ENCODE results near the gene MKKS. TPM values are rescaled to one million over a fixed set of nuclear protein-coding genes. Genes with fewer than 3 reads are reported as not detected.

The MKKS gene
- 1 to 10 TPM; 3.8 to 4.2 TPM for total RNA-seq

- H3K27me3 Mint-ChIP-seq (ENCODE audit: low read depth): no peaks in the 10 kb centered on the region
- H3K36me3 Mint-ChIP-seq (ENCODE audit: low read depth): peaks cover 10% of the 10 kb centered on the region
- H3K4me3 Mint-ChIP-seq: peak within 1 kb of the TSS; percentile 95
- H3K4me1 Mint-ChIP-seq (ENCODE audit: low read depth): peaks cover 55% of the 10 kb centered on the region
- peak within 1 kb of the TSS; percentile 96 for H3K27ac Mint-ChIP-seq
- no peaks in the 10 kb centered on the region for H3K9me3 Mint-ChIP-seq
- DNase-seq: peak; percentile 89
- CTCF ChIA-PET: interaction anchor here (1.0 to 1.3 kb wide), 2 partner anchors 9 to 102 kb away, joined by 3 read pairs; no protein-coding TSS in a partner anchor
- intact Hi-C loops (cut with micrococcal nuclease): loop anchor here (1.0 to 2.0 kb wide), 7 partner anchors 19 to 240 kb away; partner anchors contain the start of gene SNAP25
Observed at GRCh38 chr20:10433623-10434466, at the start of gene MKKS. MKKS (minus strand) TSS chr20:10434222; CDS start chr20:10413514, 20,708 bp downstream.

- Mint-ChIP-seq H3K9me3 (no peaks in the 10 kb centered on the region), H3K4me3 (no peak overlapping the region), H3K27me3 (ENCODE audit: low read depth) (no peaks in the 10 kb centered on the region), H3K4me1 (ENCODE audit: low read depth) (peaks cover 9% of the 10 kb centered on the region), H3K27ac (no peak overlapping the region), H3K36me3 (ENCODE audit: low read depth) (peaks cover 3% of the 10 kb centered on the region)
- intact Hi-C loops (cut with micrococcal nuclease): no loop called here
- CTCF ChIA-PET: no interaction called here
- no peak for DNase-seq
Observed at GRCh38 chr20:10483691-10484090, 49.7 kb upstream of the MKKS start.

GRCh38 chr20:10481676-10482075 lies 47.7 kb upstream of the MKKS start:
- Mint-ChIP-seq H3K4me3 (no peak overlapping the region), H3K36me3 (ENCODE audit: low read depth) (peaks cover 6% of the 10 kb centered on the region), H3K4me1 (ENCODE audit: low read depth) (peaks cover 3% of the 10 kb centered on the region), H3K27me3 (ENCODE audit: low read depth) (no peaks in the 10 kb centered on the region), H3K9me3 (no peaks in the 10 kb centered on the region), H3K27ac (no peak overlapping the region)
- intact Hi-C loops (cut with micrococcal nuclease): no loop called here
- CTCF ChIA-PET: no interaction called here
- no peak for DNase-seq

- CTCF ChIA-PET: no interaction called here
- DNase-seq: no peak
- peaks cover 12% of the 10 kb centered on the region for H3K4me1 Mint-ChIP-seq (ENCODE audit: low read depth)
- H3K27me3 Mint-ChIP-seq (ENCODE audit: low read depth): no peaks in the 10 kb centered on the region
- H3K36me3 Mint-ChIP-seq (ENCODE audit: low read depth): peaks cover 3% of the 10 kb centered on the region
- no peak overlapping the region for H3K4me3 Mint-ChIP-seq
- H3K9me3 Mint-ChIP-seq: no peaks in the 10 kb centered on the region
- no peak overlapping the region for H3K27ac Mint-ChIP-seq
- intact Hi-C loops (cut with micrococcal nuclease): no loop called here
Observed at GRCh38 chr20:10478930-10479329, 44.9 kb upstream of the MKKS start.

GRCh38 chr20:10478205-10478604 lies 44.2 kb upstream of the MKKS start:
- intact Hi-C loops (cut with micrococcal nuclease): no loop called here
- Mint-ChIP-seq H3K36me3 (ENCODE audit: low read depth) (peaks cover 3% of the 10 kb centered on the region), H3K27me3 (ENCODE audit: low read depth) (no peaks in the 10 kb centered on the region), H3K9me3 (no peaks in the 10 kb centered on the region), H3K4me3 (no peak overlapping the region), H3K4me1 (ENCODE audit: low read depth) (peaks cover 12% of the 10 kb centered on the region), H3K27ac (no peak overlapping the region)
- DNase-seq: no peak
- CTCF ChIA-PET: no interaction called here

- intact Hi-C loops (cut with micrococcal nuclease): no loop called here
- H3K27ac Mint-ChIP-seq: no peak overlapping the region
- CTCF ChIA-PET: interaction anchor here (0.7 kb wide), 1 partner anchor 89 kb away, joined by 3 read pairs; no protein-coding TSS in a partner anchor
Observed at GRCh38 chr20:10476319-10476724, 42.3 kb upstream of the MKKS start.

GRCh38 chr20:10475225-10475624 lies 41.2 kb upstream of the MKKS start:
- no peak overlapping the region for H3K27ac Mint-ChIP-seq
- no peaks in the 10 kb centered on the region for H3K9me3 Mint-ChIP-seq
- H3K4me1 Mint-ChIP-seq (ENCODE audit: low read depth): peaks cover 10% of the 10 kb centered on the region
- DNase-seq: no peak
- H3K4me3 Mint-ChIP-seq: no peak overlapping the region
- CTCF ChIA-PET: interaction anchor here (0.7 kb wide), 1 partner anchor 26 kb away, joined by 3 read pairs; no protein-coding TSS in a partner anchor
- H3K27me3 Mint-ChIP-seq (ENCODE audit: low read depth): no peaks in the 10 kb centered on the region
- peaks cover 10% of the 10 kb centered on the region for H3K36me3 Mint-ChIP-seq (ENCODE audit: low read depth)
- intact Hi-C loops (cut with micrococcal nuclease): no loop called here

More at GRCh38 chr20:10476319-10476724, 42.3 kb upstream of the MKKS start:
- H3K9me3 Mint-ChIP-seq: no peaks in the 10 kb centered on the region
- peaks cover 7% of the 10 kb centered on the region for H3K36me3 Mint-ChIP-seq (ENCODE audit: low read depth)
- peaks cover 10% of the 10 kb centered on the region for H3K4me1 Mint-ChIP-seq (ENCODE audit: low read depth)
- H3K27me3 Mint-ChIP-seq (ENCODE audit: low read depth): no peaks in the 10 kb centered on the region
- DNase-seq: peak; percentile 8
- no peak overlapping the region for H3K4me3 Mint-ChIP-seq

GRCh38 chr20:10474606-10475184 lies 40.7 kb upstream of the MKKS start:
- no peaks in the 10 kb centered on the region for H3K27me3 Mint-ChIP-seq (ENCODE audit: low read depth)
- DNase-seq: no peak
- H3K9me3 Mint-ChIP-seq: no peaks in the 10 kb centered on the region
- CTCF ChIA-PET: interaction anchor here (0.7 kb wide), 1 partner anchor 26 kb away, joined by 3 read pairs; no protein-coding TSS in a partner anchor
- H3K36me3 Mint-ChIP-seq (ENCODE audit: low read depth): peaks cover 14% of the 10 kb centered on the region
- H3K4me3 Mint-ChIP-seq: no peak overlapping the region
- H3K4me1 Mint-ChIP-seq (ENCODE audit: low read depth): peaks cover 13% of the 10 kb centered on the region
- intact Hi-C loops (cut with micrococcal nuclease): no loop called here
- no peak overlapping the region for H3K27ac Mint-ChIP-seq

GRCh38 chr20:10472871-10473270 lies 38.8 kb upstream of the MKKS start:
- CTCF ChIA-PET: no interaction called here
- Mint-ChIP-seq H3K9me3 (no peaks in the 10 kb centered on the region), H3K4me3 (no peak overlapping the region), H3K27me3 (ENCODE audit: low read depth) (no peaks in the 10 kb centered on the region), H3K36me3 (ENCODE audit: low read depth) (peaks cover 13% of the 10 kb centered on the region), H3K4me1 (ENCODE audit: low read depth) (peaks cover 15% of the 10 kb centered on the region), H3K27ac (no peak overlapping the region)
- DNase-seq: no peak
- intact Hi-C loops (cut with micrococcal nuclease): no loop called here

GRCh38 chr20:10470276-10470675 lies 36.3 kb upstream of the MKKS start:
- no peaks in the 10 kb centered on the region for H3K27me3 Mint-ChIP-seq (ENCODE audit: low read depth)
- H3K27ac Mint-ChIP-seq: no peak overlapping the region
- CTCF ChIA-PET: interaction anchor here (0.6 kb wide), 3 partner anchors 83 to 499 kb away, joined by 3 read pairs; no protein-coding TSS in a partner anchor
- H3K9me3 Mint-ChIP-seq: no peaks in the 10 kb centered on the region
- H3K4me3 Mint-ChIP-seq: no peak overlapping the region
- peaks cover 12% of the 10 kb centered on the region for H3K4me1 Mint-ChIP-seq (ENCODE audit: low read depth)
- intact Hi-C loops (cut with micrococcal nuclease): no loop called here
- DNase-seq: no peak
- H3K36me3 Mint-ChIP-seq (ENCODE audit: low read depth): peaks cover 13% of the 10 kb centered on the region

- no peak overlapping the region for H3K4me3 Mint-ChIP-seq
- CTCF ChIA-PET: interaction anchor here (0.6 kb wide), 2 partner anchors 84 to 212 kb away, joined by 3 read pairs; no protein-coding TSS in a partner anchor
- H3K27me3 Mint-ChIP-seq (ENCODE audit: low read depth): no peaks in the 10 kb centered on the region
- intact Hi-C loops (cut with micrococcal nuclease): loop anchor here (1.0 to 10.0 kb wide), 2 partner anchors 67 to 1075 kb away; no protein-coding TSS in a partner anchor
- no peak overlapping the region for H3K27ac Mint-ChIP-seq
- peaks cover 14% of the 10 kb centered on the region for H3K36me3 Mint-ChIP-seq (ENCODE audit: low read depth)
- H3K9me3 Mint-ChIP-seq: no peaks in the 10 kb centered on the region
- DNase-seq: peak; percentile 19
- peaks cover 9% of the 10 kb centered on the region for H3K4me1 Mint-ChIP-seq (ENCODE audit: low read depth)
Observed at GRCh38 chr20:10469599-10469998, 35.6 kb upstream of the MKKS start.

- Mint-ChIP-seq H3K36me3 (ENCODE audit: low read depth) (peaks cover 15% of the 10 kb centered on the region), H3K27me3 (ENCODE audit: low read depth) (no peaks in the 10 kb centered on the region), H3K9me3 (no peaks in the 10 kb centered on the region), H3K4me1 (ENCODE audit: low read depth) (peaks cover 6% of the 10 kb centered on the region), H3K27ac (no peak overlapping the region), H3K4me3 (no peak overlapping the region)
- no peak for DNase-seq
- CTCF ChIA-PET: no interaction called here
- intact Hi-C loops (cut with micrococcal nuclease): loop anchor here (1.0 to 10.0 kb wide), 2 partner anchors 67 to 1076 kb away; no protein-coding TSS in a partner anchor
Observed at GRCh38 chr20:10469056-10469455, 35.0 kb upstream of the MKKS start.
